ENCODE results near the gene PTGIR.

PTGIR gene

GRCh38 chr19:46614114-46614722 is 10.7 kb downstream of the PTGIR start:
- peak; percentile 49 for DNase-seq (ENCODE audit: low read depth)

- no peak for DNase-seq (ENCODE audit: low read depth)
Observed at GRCh38 chr19:46613525-46613924, 11.4 kb downstream of the PTGIR start.

GRCh38 chr19:46611776-46612175 is 13.1 kb downstream of the PTGIR start:
- DNase-seq (ENCODE audit: low read depth), result no peak

GRCh38 chr19:46610851-46611770 is 13.8 kb downstream of the PTGIR start:
- DNase-seq (ENCODE audit: low read depth), result no peak

GRCh38 chr19:46610413-46610775 is 14.5 kb downstream of the PTGIR start:
- DNase-seq (ENCODE audit: low read depth), result no peak

- DNase-seq (ENCODE audit: low read depth), result no peak
Observed at GRCh38 chr19:46609511-46610412, 15.1 kb downstream of the PTGIR start.

GRCh38 chr19:46608581-46609345 is 16.1 kb downstream of the PTGIR start:
- no peak for DNase-seq (ENCODE audit: low read depth)

- no peak for DNase-seq (ENCODE audit: low read depth)
Observed at GRCh38 chr19:46608178-46608577, 16.7 kb downstream of the PTGIR start.

- DNase-seq (ENCODE audit: low read depth), result no peak
Observed at GRCh38 chr19:46607448-46607841, 17.4 kb downstream of the PTGIR start.

GRCh38 chr19:46606681-46607447 is 18.0 kb downstream of the PTGIR start:
- DNase-seq (ENCODE audit: low read depth), result no peak

GRCh38 chr19:46606019-46606418 is 18.9 kb downstream of the PTGIR start:
- DNase-seq (ENCODE audit: low read depth), result no peak

- DNase-seq (ENCODE audit: low read depth), result no peak
Observed at GRCh38 chr19:46605356-46605821, 19.5 kb downstream of the PTGIR start.

- DNase-seq (ENCODE audit: low read depth), result no peak
Observed at GRCh38 chr19:46604781-46605355, 20.0 kb downstream of the PTGIR start.

GRCh38 chr19:46603752-46604231 is 21.1 kb downstream of the PTGIR start:
- no peak for DNase-seq (ENCODE audit: low read depth)

- no peak for DNase-seq (ENCODE audit: low read depth)
Observed at GRCh38 chr19:46603195-46603637, 21.7 kb downstream of the PTGIR start.

- no peak for DNase-seq (ENCODE audit: low read depth)
Observed at GRCh38 chr19:46602392-46603194, 22.3 kb downstream of the PTGIR start.

GRCh38 chr19:46601318-46602224 is 23.3 kb downstream of the PTGIR start, which contains the start of gene CALM3:
TSS of gene CALM3 (plus strand) at chr19:46601330. CDS start at chr19:46601435, 105 bp downstream.
- no peak for DNase-seq (ENCODE audit: low read depth)

Data from GM04504 (cell line).